K562 (cell line): ENCODE data around the gene ADRA2A. TPM values are rescaled to one million over a fixed set of nuclear protein-coding genes. Genes with fewer than 3 reads are reported as not detected.

Experiments
- BRD9 ChIP-seq: fragments of 450-650 bp; IDR thresholded peaks from 2 replicates; pipeline ENCODE4 v1.6.1; 2018; ENCODE audit warnings: low read depth; ENCODE audit not compliant: partially characterized antibody
- ELK1 ChIP-seq: sonication (generic); formaldehyde crosslinking; IDR thresholded peaks from 2 replicates; pipeline ENCODE4 v1.8.1; 2022; ENCODE audit warnings: missing genetic modification reagents
- HEY1 ChIP-seq: fragments of 250-450 bp; sonication (Bioruptor Pico); IDR thresholded peaks from 2 replicates; pipeline ENCODE4 v1.5.0; 2020; ENCODE audit warnings: mild to moderate bottlenecking, moderate library complexity, borderline replicate concordance
- HNRNPLL ChIP-seq: fragments of 200-400 bp; formaldehyde crosslinking; IDR thresholded peaks from 2 replicates; pipeline ENCODE4 v1.6.1; 2017; ENCODE audit warnings: low read length, low read depth, mild to moderate bottlenecking; ENCODE audit not compliant: poor library complexity, severe bottlenecking
- JUNB ChIP-seq: fragments of 450-650 bp; formaldehyde crosslinking; conservative IDR thresholded peaks from 2 replicates; pipeline ENCODE4 v1.4.0; 2020; ENCODE audit warnings: mild to moderate bottlenecking
- KAT8 ChIP-seq: fragments of 450-650 bp; IDR thresholded peaks from 2 replicates; pipeline ENCODE4 v1.6.1; 2016; ENCODE audit warnings: low read depth, mild to moderate bottlenecking
- KDM1A ChIP-seq, 2 experiments: fragments of 450-650 bp; IDR thresholded peaks; 2 replicates each; pipeline ENCODE4 v1.6.1; 2016; ENCODE audit warnings: mild to moderate bottlenecking in 2 of 2
- MAX ChIP-seq: sonication (generic); formaldehyde crosslinking; IDR thresholded peaks from 2 replicates; pipeline ENCODE4 v1.9.0; 2022; ENCODE audit warnings: mild to moderate bottlenecking, missing genetic modification reagents
- MIER1 ChIP-seq: fragments of 450-650 bp; IDR thresholded peaks from 2 replicates; pipeline ENCODE4 v1.6.1; 2016; ENCODE audit warnings: antibody characterized with exemption, mild to moderate bottlenecking, low read depth
- SIX5 ChIP-seq, 2 experiments: IDR thresholded peaks; 2 replicates each; pipeline ENCODE4 v1.6.1; 2011; ENCODE audit warnings: low read length in 2 of 2, borderline replicate concordance in 1 of 2, low read depth in 1 of 2, mild to moderate bottlenecking in 1 of 2, moderate library complexity in 1 of 2; ENCODE audit not compliant: insufficient read depth in 1 of 2
- STAT5A ChIP-seq: IDR thresholded peaks from 2 replicates; pipeline ENCODE4 v1.6.1; 2012; ENCODE audit warnings: low read length, inconsistent platforms, borderline replicate concordance
- TAF9B ChIP-seq: fragments of 450-650 bp; IDR thresholded peaks from 2 replicates; pipeline ENCODE4 v1.6.1; 2018; ENCODE audit warnings: mild to moderate bottlenecking; ENCODE audit not compliant: partially characterized antibody
- TCF15 ChIP-seq: fragments of 250-450 bp; sonication (Bioruptor Pico); IDR thresholded peaks from 2 replicates; pipeline ENCODE4 v1.8.0; 2022; ENCODE audit warnings: moderate library complexity, mild to moderate bottlenecking, inconsistent platforms
- TEAD4 ChIP-seq, 2 experiments: sonication (generic) in 1 of 2; formaldehyde crosslinking in 1 of 2; IDR thresholded peaks; 2 replicates each; pipeline versions ENCODE4 v1.6.1 to v1.8.0; 2012 to 2022; ENCODE audit warnings: borderline replicate concordance in 1 of 2, inconsistent platforms in 1 of 2, low read length in 1 of 2, mild to moderate bottlenecking in 1 of 2, missing genetic modification reagents in 1 of 2
- ZEB2 ChIP-seq: fragments of 450-650 bp; IDR thresholded peaks from 2 replicates; pipeline ENCODE4 v1.6.1; 2016
- ZFP36 ChIP-seq: fragments of 150-350 bp; IDR thresholded peaks from 2 replicates; pipeline ENCODE4 v1.6.1; 2018; ENCODE audit warnings: low read length, low read depth; ENCODE audit not compliant: partially characterized antibody
- ZNF140 ChIP-seq: fragments of 250-450 bp; sonication (Bioruptor Pico); IDR thresholded peaks from 2 replicates; pipeline ENCODE4 v1.8.0; 2021; ENCODE audit warnings: moderate library complexity, mild to moderate bottlenecking, inconsistent platforms
- ZNF165 ChIP-seq: fragments of 250-450 bp; sonication (Bioruptor Pico); IDR thresholded peaks from 2 replicates; pipeline ENCODE4 v1.4.0; 2020; ENCODE audit warnings: borderline replicate concordance
- ZNF398 ChIP-seq: fragments of 250-450 bp; sonication (Bioruptor Pico); IDR thresholded peaks from 2 replicates; pipeline ENCODE4 v1.8.0; 2021; ENCODE audit warnings: moderate library complexity, mild to moderate bottlenecking, inconsistent platforms
- ZNF583 ChIP-seq: fragments of 250-450 bp; sonication (Bioruptor Pico); IDR thresholded peaks from 2 replicates; pipeline ENCODE4 v1.4.0; 2020
- ZNF830 ChIP-seq: fragments of 250-450 bp; sonication (Bioruptor Pico); IDR thresholded peaks from 2 replicates; pipeline ENCODE4 v1.5.0; 2021; ENCODE audit warnings: mild to moderate bottlenecking
- polyA plus RNA-seq, 8 experiments: library from polyadenylated mRNA; depleted of rRNA in 4 of 8; stranded (reverse) in 5 of 8; unstranded in 3 of 8; fragments of >200 nt; fragmentation: Nextera tagmentation in 2 of 8; fragmentation: Illumina TruSeq in 1 of 8; extraction: Ambion mirVana in 2 of 8; extraction: Trizol in 1 of 8; gene quantifications; 2 replicates each; pipeline versions ENCODE4 v1.2.1 to v1.2.3, GENCODE V29; 2011 to 2014; ENCODE audit warnings: inconsistent platforms in 1 of 8, missing spikeins in 1 of 8
- total RNA-seq, 7 experiments: library from RNA; depleted of rRNA in 6 of 7; stranded (reverse); fragments of >200 nt in 6 of 7; fragmentation: Illumina TruSeq in 2 of 7; extraction: Trizol in 2 of 7; gene quantifications; 2 replicates each; pipeline versions ENCODE4 v1.2.1 to v1.2.3, GENCODE V29; 2011 to 2021; ENCODE audit warnings: low replicate concordance in 1 of 7
- TF ChIP-seq, protein P1 (sequence below): fragments of 250-450 bp; sonication (Bioruptor Pico); IDR thresholded peaks from 2 replicates; pipeline ENCODE4 v1.5.0; 2020; ENCODE audit warnings: mild to moderate bottlenecking
- TF ChIP-seq, protein P2 (sequence below): conservative IDR thresholded peaks from 2 replicates; pipeline ENCODE4 v1.6.1; 2011; ENCODE audit warnings: low read depth, mild to moderate bottlenecking, low read length; ENCODE audit not compliant: control insufficient read depth

ADRA2A gene
- total and polyA plus RNA-seq, 9 of the 15 experiments (the other 6 are each of a cell fraction or from before 2014, with no cell fraction given): not detected

DNA sequence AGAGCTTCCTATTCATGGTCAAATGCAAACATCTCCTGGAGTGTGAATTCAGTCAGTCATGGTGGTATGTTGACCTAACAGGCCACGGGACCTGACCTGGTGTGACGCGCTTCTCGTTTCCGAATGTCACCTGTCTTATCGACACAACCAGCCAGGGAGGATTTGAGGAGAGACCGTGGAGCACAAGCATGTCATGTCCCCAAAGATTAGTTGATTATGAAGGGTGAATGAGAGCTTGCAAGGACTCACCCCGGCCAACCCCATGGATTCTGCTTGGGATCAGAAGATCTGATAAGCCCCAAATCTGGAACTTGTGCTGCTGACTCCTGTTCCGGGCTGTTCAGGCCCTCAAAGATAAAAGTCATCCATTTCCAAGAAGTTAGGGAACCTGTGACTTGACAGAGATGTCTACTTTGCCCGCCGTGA lies 10.5 kb downstream of the ADRA2A start (continued):
- TF ChIP-seq, protein P1, sequence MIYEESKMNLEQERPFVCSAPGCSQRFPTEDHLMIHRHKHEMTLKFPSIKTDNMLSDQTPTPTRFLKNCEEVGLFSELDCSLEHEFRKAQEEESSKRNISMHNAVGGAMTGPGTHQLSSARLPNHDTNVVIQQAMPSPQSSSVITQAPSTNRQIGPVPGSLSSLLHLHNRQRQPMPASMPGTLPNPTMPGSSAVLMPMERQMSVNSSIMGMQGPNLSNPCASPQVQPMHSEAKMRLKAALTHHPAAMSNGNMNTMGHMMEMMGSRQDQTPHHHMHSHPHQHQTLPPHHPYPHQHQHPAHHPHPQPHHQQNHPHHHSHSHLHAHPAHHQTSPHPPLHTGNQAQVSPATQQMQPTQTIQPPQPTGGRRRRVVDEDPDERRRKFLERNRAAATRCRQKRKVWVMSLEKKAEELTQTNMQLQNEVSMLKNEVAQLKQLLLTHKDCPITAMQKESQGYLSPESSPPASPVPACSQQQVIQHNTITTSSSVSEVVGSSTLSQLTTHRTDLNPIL (CRISPR knock-in tag): no peak
- no peak for TF ChIP-seq SIX5 (IDR thresholded peaks at IDR 0.05; ENCODE audit: borderline replicate concordance in 1 of 2, insufficient read depth in 1 of 2, low read depth in 1 of 2, low read length in 2 of 2)
- TF ChIP-seq TCF15 (CRISPR knock-in tag): no peak
- no peak for TF ChIP-seq HEY1 (CRISPR knock-in tag)
- TF ChIP-seq TEAD4 (IDR thresholded peaks at IDR 0.05; ENCODE audit: low read length): peak; percentile 45; the same call in 1 of the 2 replicates
- no peak for TF ChIP-seq TEAD4 (CRISPR knock-in tag; IDR thresholded peaks at IDR 0.05; ENCODE audit: borderline replicate concordance)
- no peak for TF ChIP-seq ZNF140 (CRISPR knock-in tag)
- no peak for TF ChIP-seq ZNF583 (CRISPR knock-in tag)
- TF ChIP-seq KAT8: no peak
- TF ChIP-seq HNRNPLL: no peak
- no peak for TF ChIP-seq ZNF398 (CRISPR knock-in tag)
- TF ChIP-seq MAX (CRISPR knock-in tag): no peak
- TF ChIP-seq ZNF830 (CRISPR knock-in tag): no peak
- TF ChIP-seq BRD9: no peak
- no peak for TF ChIP-seq ELK1 (CRISPR knock-in tag)
- no peak for TF ChIP-seq JUNB (CRISPR knock-in tag)
- no peak for TF ChIP-seq ZFP36
- no peak for TF ChIP-seq STAT5A
- TF ChIP-seq ZEB2: peak; percentile 64; the same call in 1 of the 2 replicates
- TF ChIP-seq ZNF165 (CRISPR knock-in tag): no peak
- TF ChIP-seq MIER1: no peak
- no peak for TF ChIP-seq TAF9B
- TF ChIP-seq, protein P2, sequence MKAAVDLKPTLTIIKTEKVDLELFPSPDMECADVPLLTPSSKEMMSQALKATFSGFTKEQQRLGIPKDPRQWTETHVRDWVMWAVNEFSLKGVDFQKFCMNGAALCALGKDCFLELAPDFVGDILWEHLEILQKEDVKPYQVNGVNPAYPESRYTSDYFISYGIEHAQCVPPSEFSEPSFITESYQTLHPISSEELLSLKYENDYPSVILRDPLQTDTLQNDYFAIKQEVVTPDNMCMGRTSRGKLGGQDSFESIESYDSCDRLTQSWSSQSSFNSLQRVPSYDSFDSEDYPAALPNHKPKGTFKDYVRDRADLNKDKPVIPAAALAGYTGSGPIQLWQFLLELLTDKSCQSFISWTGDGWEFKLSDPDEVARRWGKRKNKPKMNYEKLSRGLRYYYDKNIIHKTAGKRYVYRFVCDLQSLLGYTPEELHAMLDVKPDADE: no peak
- TF ChIP-seq KDM1A (IDR thresholded peaks at IDR 0.05): peak in 1 of 2 experiments; percentile 55; a peak in 2 of 4 replicates
